Subcutaneous adipose tissue (tissue), 4 donors: Measurements from ENCODE around the gene CCS. TPM values are rescaled to one million over a fixed set of nuclear protein-coding genes. Genes with fewer than 3 reads are reported as not detected.

ENCODE experiments used
- total RNA-seq, 4 donors: library from RNA; depleted of rRNA; stranded (reverse); fragments of >200 nt; gene quantifications; one replicate each; pipeline ENCODE4 v1.1.0, GENCODE V29; 2016
- TF ChIP-seq, protein P1 (sequence below): fragments of 450-650 bp; IDR thresholded peaks from one replicate; pipeline ENCODE4 v1.5.1; 2016; ENCODE audit warnings: low read depth, mild to moderate bottlenecking, control low read depth, antibody characterized with exemption, moderate library complexity

The CCS gene
- total RNA-seq, 4 donors from 2014 or later = 17.6 to 35.6 (median 24.0) TPM

DNA sequence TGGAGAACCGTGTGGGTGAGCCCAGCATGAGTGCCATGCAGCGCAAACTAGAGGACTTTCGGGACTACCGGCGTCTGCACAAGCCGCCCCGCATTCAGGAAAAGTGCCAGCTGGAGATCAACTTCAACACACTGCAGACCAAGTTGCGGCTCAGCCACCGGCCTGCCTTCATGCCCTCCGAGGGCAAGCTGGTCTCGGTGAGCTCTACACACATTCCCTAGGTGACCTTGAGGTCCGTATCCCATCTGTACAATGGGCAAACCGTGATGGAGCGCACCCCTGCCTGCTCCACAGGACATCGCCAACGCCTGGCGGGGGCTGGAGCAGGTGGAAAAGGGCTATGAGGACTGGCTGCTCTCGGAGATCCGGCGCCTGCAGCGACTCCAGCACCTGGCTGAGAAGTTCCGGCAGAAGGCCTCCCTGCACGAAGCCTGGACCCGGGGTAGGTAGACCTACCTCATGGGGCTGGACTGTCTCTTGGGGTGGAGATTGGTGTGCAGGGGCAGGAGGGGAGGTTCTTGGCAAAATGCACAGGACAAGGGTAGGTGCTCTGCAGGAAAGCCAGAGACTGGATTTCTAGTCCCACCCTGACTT, 35.2 kb upstream of the CCS start:
- TF ChIP-seq, protein P1, sequence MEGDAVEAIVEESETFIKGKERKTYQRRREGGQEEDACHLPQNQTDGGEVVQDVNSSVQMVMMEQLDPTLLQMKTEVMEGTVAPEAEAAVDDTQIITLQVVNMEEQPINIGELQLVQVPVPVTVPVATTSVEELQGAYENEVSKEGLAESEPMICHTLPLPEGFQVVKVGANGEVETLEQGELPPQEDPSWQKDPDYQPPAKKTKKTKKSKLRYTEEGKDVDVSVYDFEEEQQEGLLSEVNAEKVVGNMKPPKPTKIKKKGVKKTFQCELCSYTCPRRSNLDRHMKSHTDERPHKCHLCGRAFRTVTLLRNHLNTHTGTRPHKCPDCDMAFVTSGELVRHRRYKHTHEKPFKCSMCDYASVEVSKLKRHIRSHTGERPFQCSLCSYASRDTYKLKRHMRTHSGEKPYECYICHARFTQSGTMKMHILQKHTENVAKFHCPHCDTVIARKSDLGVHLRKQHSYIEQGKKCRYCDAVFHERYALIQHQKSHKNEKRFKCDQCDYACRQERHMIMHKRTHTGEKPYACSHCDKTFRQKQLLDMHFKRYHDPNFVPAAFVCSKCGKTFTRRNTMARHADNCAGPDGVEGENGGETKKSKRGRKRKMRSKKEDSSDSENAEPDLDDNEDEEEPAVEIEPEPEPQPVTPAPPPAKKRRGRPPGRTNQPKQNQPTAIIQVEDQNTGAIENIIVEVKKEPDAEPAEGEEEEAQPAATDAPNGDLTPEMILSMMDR = no peak

DNA sequence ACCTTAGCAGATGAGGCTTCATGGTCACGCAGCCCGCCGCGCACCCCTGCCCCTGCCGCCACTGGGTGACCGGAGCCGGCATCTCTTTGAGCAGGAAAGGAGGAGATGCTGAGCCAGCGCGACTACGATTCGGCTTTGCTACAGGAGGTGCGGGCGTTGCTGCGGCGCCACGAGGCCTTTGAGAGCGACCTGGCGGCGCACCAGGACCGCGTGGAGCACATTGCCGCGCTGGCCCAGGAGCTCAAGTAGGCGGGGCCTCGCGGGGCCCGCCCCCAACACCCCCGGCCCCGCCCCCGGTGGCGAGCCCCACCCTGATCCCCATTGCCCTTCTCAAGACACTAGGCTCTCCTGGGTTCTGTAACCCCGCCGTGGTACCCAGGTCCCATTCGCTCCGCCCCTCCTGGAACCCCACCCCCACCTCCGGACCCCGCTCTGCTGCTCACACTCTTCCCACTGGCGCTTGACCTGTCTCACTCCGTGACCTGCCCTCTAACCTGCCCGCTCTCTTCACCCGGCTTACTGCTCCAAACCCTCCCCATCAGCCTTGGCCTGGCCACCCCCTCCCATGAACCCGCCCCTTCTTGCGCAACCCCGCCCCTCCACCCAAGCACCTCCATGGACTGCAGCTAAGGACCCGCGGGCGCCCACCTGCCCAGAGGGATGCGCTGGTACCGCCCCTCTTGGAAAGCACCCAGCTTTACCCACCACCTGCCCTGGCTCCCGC, 33.7 kb upstream of the CCS start:
- TF ChIP-seq, protein P1 = no peak

DNA sequence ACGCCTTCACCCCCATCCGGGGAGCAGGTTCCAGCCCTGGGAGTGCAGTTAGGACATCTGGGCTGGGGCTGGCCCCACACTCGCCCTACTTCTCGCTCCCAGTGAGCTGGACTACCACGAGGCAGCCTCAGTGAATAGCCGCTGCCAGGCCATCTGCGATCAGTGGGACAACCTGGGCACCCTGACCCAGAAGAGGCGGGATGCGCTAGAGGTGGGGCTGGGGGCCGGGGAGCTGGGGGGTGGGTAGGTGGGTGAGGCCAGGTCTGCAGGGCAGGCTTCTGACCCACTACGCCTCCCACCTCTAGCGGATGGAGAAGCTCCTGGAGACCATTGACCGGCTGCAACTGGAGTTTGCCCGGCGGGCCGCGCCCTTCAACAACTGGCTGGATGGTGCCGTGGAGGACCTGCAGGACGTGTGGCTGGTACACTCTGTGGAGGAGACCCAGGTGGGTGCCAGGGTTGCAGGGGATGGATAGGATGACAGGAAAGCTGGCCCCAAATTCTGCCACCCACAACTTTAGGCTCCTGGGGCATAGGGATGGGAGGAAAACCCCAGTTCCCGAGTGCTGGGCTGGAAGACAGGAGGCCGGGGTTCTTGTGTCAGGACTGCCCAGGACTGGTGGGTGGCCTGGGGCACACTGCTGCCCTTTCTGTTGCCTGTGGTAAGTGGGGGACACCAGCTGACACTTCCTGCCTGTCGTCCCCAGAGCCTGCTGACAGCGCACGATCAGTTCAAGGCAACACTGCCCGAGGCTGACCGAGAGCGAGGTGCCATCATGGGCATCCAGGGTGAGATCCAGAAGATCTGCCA, 32.9 kb upstream of the CCS start:
- TF ChIP-seq, protein P1 = no peak

DNA sequence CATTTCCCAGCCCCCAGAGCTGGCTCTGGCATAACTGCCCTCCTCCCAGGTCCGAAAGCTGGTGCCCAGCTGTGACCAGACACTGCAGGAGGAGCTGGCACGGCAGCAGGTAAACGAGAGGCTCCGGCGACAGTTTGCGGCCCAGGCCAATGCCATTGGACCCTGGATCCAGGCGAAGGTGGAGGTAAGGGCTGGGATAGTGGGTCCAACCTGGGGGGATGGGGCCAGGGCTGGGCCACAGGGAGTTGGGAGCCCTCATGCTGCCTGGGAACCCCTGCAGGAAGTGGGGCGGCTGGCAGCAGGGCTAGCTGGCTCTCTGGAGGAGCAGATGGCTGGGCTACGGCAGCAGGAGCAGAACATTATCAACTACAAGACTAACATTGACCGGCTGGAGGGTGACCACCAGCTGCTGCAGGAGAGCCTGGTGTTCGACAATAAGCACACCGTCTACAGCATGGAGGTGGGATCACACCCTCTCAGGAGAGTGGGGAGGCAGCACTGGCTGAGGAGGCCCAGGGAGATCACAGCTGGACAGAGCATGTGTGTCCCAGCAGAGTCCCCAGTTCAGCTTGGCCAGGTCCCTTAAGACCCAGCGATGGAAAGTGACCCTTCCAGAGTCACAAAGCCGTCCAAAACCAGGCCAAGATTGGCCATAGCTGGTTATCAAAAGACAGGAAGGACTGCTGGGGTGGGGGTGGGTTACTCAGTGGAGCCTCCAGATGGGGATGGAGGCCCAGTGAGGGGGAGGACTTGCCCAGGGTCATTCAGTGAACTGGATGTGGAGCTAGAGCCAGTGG, 31.6 kb upstream of the CCS start:
- TF ChIP-seq, protein P1 = no peak

DNA sequence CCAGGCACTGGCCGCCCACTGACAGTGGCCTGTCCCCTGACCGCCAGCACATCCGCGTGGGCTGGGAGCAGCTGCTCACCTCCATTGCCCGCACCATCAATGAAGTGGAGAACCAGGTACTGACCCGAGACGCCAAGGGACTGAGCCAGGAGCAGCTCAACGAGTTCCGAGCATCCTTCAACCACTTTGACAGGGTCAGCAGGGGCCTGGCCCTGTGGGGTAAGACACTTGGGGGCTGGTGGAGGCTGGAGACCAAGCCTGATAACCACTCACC, 31.1 kb upstream of the CCS start:
- TF ChIP-seq, protein P1 = no peak

DNA sequence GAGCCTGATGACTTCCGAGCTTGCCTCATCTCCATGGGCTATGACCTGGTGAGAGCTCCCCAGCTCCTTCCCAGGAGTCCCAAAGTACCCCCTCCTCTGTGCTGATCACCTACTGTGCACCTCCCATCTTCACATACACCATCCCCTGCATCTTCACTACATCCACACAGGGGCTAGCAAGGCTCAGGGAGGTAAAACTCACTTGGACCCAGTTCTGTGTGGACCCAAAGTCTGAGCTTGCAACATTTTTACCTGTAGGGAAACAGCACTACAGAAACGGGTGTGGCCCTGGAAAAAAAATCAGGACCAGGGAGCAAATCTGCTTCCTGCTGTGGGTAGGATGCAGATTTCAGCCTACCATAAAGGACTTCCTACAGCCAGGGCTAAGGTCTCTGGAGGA, 30.7 kb upstream of the CCS start:
- TF ChIP-seq, protein P1 = no peak
